Effector memory CD4-positive, alpha-beta T cell (primary cell): Measurements from ENCODE around the gene DIS3L2.
"Not testable (repeated sequence)": the region's sequence is repeated elsewhere in the genome, so short reads cannot be mapped to it uniquely, and the experiment has no call there.

Experiments used
- DNase-seq, 3 donors: peaks; one replicate each; pipeline ENCODE4 v3.0.0-alpha.2; 2020
- H3K27ac ChIP-seq: 2 replicates; pipeline ENCODE4 v1.7.0; 2013; ENCODE audit warnings: mild to moderate bottlenecking, low read length, moderate library complexity; ENCODE audit not compliant: insufficient read depth, poor library complexity, severe bottlenecking
- H3K27me3 ChIP-seq: replicated peaks from 2 replicates; pipeline ENCODE4 v1.7.0; 2013; ENCODE audit warnings: mild to moderate bottlenecking, low read length; ENCODE audit not compliant: insufficient read depth, control insufficient read depth, poor library complexity, severe bottlenecking
- H3K36me3 ChIP-seq: 2 replicates; pipeline ENCODE4 v1.7.0; 2013; ENCODE audit warnings: mild to moderate bottlenecking, low read length, moderate library complexity; ENCODE audit not compliant: control insufficient read depth, insufficient read depth
- H3K4me1 ChIP-seq: 2 replicates; pipeline ENCODE4 v1.7.0; 2013; ENCODE audit warnings: low read length, mild to moderate bottlenecking; ENCODE audit not compliant: control insufficient read depth, insufficient read depth, poor library complexity, severe bottlenecking
- H3K4me3 ChIP-seq: 2 replicates; pipeline ENCODE4 v1.7.0; 2013; ENCODE audit warnings: low read length, low read depth, mild to moderate bottlenecking; ENCODE audit not compliant: insufficient read depth, poor library complexity, severe bottlenecking
- H3K9me3 ChIP-seq: 2 replicates; pipeline ENCODE4 v1.7.0; 2013; ENCODE audit warnings: mild to moderate bottlenecking, low read length, moderate library complexity; ENCODE audit not compliant: control insufficient read depth

Gene DIS3L2

DNA sequence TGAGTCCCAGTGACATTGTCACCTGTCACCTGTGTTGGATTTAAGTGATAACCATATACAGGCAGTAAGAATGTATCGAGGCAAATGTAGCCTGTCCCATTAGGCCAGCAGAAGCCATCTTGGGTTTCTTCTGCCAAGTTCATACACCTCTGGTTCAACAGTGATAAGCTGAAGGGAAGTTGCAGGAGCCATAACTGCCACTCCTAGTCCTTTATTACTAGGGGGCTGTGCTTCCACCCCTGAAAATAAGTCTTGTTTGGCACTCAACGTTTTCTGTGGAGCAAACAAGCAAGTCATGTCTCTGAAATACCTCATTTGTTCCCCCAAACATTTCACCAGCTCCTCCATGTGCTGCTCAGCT, 358.9 kb downstream of the DIS3L2 start:
- Histone ChIP-seq H3K27me3 (no peaks in the 10 kb centered on the region), H3K36me3 (no peaks in the 10 kb centered on the region), H3K4me3 (no peak overlapping the region), H3K27ac (peak overlapping the region; percentile 49), H3K4me1 (peaks cover 76% of the 10 kb centered on the region), H3K9me3 (no peaks in the 10 kb centered on the region)
- no peak for DNase-seq

DNA sequence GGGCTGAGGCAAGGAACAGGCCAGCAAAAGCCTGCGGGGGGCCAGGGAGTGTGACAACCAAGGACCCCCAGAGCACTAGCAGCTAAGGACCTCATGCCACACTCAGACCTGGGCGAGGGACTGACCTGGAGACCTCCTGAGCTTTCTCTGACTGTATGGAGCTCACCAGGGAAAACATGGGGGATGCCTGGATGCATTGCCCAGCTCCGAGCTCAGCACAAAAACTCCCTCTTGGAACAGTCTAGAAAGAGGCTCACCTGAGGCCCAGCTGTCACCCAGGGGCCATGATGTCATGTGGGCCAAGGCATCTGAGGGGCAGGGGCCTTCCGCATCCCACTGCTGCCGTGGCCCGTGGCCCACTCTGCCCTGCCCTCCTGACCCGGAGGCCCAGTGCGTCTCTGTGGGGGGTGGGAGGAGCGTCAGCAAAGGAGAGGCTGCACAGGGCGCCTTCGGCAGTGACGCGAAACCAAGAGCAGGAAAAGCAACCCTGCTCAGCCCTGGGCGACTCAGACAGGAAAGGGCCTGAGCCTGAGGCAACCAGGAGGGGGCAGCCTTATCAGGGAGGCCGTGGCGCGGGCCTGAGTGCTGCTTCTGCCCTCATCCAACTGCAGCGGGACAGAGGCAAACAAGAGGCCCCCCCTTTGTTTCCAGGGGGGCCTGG, 359.8 kb downstream of the DIS3L2 start:
- no peak overlapping the region for H3K4me3 ChIP-seq
- H3K36me3 ChIP-seq = no peaks in the 10 kb centered on the region
- H3K27ac ChIP-seq = peak overlapping the region; percentile 49
- H3K27me3 ChIP-seq = no peaks in the 10 kb centered on the region
- H3K9me3 ChIP-seq = no peaks in the 10 kb centered on the region
- peaks cover 67% of the 10 kb centered on the region for H3K4me1 ChIP-seq
- DNase-seq = peak in 1 of 3 donors; percentile 33

DNA sequence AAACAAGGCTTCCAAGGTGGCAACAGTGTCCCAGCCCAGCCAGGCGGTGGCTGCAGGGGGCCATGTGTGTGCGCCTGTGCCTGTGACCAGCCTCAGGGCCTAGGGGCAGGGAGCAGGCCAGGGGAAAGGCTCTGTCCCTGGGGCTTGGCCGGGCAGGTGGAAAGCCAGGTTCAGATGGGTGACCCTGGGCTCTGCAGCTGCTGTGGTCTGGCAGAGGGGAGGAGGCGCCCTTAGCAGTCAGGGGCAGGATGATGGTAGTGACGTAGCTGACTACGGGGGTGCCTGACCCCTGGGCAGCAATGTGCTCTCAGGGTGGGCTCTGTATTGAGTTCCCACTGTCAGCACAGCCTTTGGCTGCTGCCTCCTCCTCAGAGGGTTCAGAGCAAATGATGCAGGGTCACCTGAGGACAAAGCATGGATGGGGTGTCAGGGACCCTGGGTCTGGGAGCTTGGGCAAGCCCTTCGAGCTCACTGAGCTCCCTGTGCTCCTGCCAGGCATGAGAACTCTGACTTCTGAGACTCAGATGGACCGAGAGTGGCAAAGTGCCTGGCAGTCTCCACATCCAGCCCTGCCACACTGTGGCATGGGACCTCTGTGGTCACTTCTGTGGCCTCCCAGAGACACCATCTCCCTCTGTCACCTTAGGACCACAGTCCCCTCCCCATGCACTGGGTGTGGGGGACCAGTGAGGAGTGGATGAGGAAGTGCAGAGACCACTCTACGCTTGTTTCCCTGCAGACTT, 360.5 kb downstream of the DIS3L2 start:
- Histone ChIP-seq H3K27me3 (no peaks in the 10 kb centered on the region), H3K4me3 (no peak overlapping the region), H3K4me1 (peaks cover 60% of the 10 kb centered on the region), H3K9me3 (no peaks in the 10 kb centered on the region), H3K36me3 (no peaks in the 10 kb centered on the region), H3K27ac (peak overlapping the region; percentile 49)
- DNase-seq = no peak

DNA sequence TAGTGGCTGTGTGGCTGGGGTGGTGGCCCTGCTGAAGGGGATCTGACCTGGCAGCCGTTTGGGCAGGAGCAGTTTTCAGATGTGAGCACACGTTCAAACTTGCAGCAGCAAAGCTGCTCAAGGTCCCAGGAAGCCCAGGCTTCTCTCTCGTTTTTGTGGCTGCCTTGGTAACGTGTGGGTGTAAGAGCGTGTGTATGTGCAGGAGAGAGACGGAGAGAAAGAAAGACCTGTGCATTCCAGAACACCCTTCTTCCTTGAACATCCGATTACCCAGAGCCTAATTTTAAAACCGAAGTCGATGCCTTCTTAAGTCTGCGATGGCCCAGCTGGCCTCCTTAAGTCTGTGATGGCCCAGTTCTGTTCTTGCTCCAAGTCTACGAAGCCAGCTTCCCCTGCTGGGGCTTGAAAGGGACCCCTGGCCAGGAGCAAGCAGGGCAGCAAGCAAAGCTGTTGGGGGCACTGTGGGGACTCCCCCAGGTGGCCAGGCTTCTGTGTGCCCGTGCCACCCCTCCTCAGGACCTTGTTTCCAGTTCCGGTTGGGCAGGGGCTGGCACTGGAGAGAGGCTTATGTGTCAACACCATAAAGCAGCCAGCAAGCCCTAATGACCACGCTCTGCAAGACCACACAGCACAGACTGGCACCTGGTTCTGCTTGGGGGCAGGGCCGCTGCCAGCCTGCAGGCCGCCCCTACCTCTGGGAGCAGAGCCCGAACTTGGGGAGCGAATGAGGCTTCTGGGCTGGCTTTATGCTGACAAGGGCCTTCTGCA, 361.2 kb downstream of the DIS3L2 start:
- H3K9me3 ChIP-seq = no peaks in the 10 kb centered on the region
- no peak for DNase-seq
- peak overlapping the region; percentile 49 for H3K27ac ChIP-seq
- H3K4me1 ChIP-seq = peaks cover 53% of the 10 kb centered on the region
- H3K4me3 ChIP-seq = no peak overlapping the region
- no peaks in the 10 kb centered on the region for H3K27me3 ChIP-seq
- H3K36me3 ChIP-seq = no peaks in the 10 kb centered on the region

DNA sequence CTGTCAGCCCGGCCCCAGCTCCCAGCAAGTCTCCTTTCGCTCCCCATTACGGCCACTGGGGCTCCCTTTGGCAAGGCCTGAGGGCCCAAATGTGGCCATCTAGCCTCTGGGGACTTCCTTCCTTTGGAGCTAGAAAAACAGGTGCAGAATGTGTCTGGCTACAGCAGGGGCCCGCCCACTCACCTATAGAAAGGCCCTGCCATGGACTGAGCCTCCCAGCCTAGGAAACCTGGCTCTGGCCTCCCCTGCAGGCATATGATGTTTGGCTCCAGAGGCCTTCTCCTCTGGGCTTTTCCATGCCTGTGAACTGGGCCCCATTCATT, 361.8 kb downstream of the DIS3L2 start:
- no peak overlapping the region for H3K27ac ChIP-seq
- H3K9me3 ChIP-seq = no peaks in the 10 kb centered on the region
- no peaks in the 10 kb centered on the region for H3K36me3 ChIP-seq
- peaks cover 48% of the 10 kb centered on the region for H3K4me1 ChIP-seq
- H3K4me3 ChIP-seq = no peak overlapping the region
- no peaks in the 10 kb centered on the region for H3K27me3 ChIP-seq
- DNase-seq = no peak

DNA sequence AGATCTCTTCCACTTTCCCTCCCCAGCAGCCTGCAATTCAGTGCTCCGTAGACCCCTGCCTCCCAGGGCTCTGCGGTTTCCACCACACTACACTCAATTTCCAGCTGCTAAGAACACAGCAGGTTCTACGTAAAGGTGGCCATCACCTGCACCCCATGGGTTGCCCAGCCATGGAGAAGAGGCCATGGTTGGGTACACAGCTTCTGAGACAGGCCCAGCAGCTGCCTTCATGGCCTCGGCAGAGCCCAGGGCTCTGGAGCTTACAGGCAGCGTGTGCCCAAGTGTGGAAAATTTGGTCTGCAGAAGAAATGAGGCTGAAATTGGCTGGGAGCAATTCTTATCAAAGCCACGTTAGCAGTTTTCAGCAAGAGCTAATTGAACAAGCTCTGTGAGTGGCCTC, 362.5 kb downstream of the DIS3L2 start:
- DNase-seq, H3K27me3 ChIP-seq, H3K27ac ChIP-seq, H3K36me3 ChIP-seq, H3K4me3 ChIP-seq, H3K9me3 ChIP-seq: not testable (repeated sequence)
- H3K4me1 ChIP-seq = peaks cover 42% of the 10 kb centered on the region

- Histone ChIP-seq H3K27ac (no peak overlapping the region), H3K4me1 (peaks cover 34% of the 10 kb centered on the region), H3K36me3 (no peaks in the 10 kb centered on the region), H3K4me3 (no peak overlapping the region), H3K27me3 (no peaks in the 10 kb centered on the region), H3K9me3 (no peaks in the 10 kb centered on the region)
- DNase-seq = no peak
Measured at GRCh38 chr2:232324778-232325177, 363.3 kb downstream of the DIS3L2 start.

- Histone ChIP-seq H3K27ac (no peak overlapping the region), H3K36me3 (no peaks in the 10 kb centered on the region), H3K27me3 (no peaks in the 10 kb centered on the region), H3K4me1 (peaks cover 27% of the 10 kb centered on the region), H3K4me3 (no peak overlapping the region), H3K9me3 (no peaks in the 10 kb centered on the region)
- DNase-seq = peak in 1 of 3 donors; percentile 38
Measured at GRCh38 chr2:232325324-232326273, 364.1 kb downstream of the DIS3L2 start.

- not testable (repeated sequence) for DNase-seq, H3K27me3 ChIP-seq, H3K9me3 ChIP-seq, H3K4me3 ChIP-seq, H3K36me3 ChIP-seq, H3K27ac ChIP-seq
- H3K4me1 ChIP-seq = peaks cover 19% of the 10 kb centered on the region
Measured at GRCh38 chr2:232326274-232327104, 365.0 kb downstream of the DIS3L2 start.
